ENCODE results near the gene RINL. TPM values are rescaled to one million over a fixed set of nuclear protein-coding genes. Genes with fewer than 3 reads are reported as not detected.
A peak's percentile ranks its signal among the peaks of the same experiment; 100 is the strongest.
"Not testable (repeated sequence)": the region's sequence is repeated elsewhere in the genome, so short reads cannot be mapped to it uniquely, and the experiment has no call there.

The RINL gene
- total RNA-seq, 1 experiment from 2014 or later = 0.79 TPM

GRCh38 chr19:38870612-38871011 is 7.5 kb downstream of the RINL start:
- no peaks in the 10 kb centered on the region for H3K9me3 ChIP-seq (replicated peaks)
- H3K27ac ChIP-seq = no peak overlapping the region
- DNase-seq = no peak
- H3K4me3 ChIP-seq = no peak overlapping the region
- no peaks in the 10 kb centered on the region for H3K27me3 ChIP-seq
- H3K36me3 ChIP-seq = no peaks in the 10 kb centered on the region
- peaks cover 11% of the 10 kb centered on the region for H3K4me1 ChIP-seq

DNA sequence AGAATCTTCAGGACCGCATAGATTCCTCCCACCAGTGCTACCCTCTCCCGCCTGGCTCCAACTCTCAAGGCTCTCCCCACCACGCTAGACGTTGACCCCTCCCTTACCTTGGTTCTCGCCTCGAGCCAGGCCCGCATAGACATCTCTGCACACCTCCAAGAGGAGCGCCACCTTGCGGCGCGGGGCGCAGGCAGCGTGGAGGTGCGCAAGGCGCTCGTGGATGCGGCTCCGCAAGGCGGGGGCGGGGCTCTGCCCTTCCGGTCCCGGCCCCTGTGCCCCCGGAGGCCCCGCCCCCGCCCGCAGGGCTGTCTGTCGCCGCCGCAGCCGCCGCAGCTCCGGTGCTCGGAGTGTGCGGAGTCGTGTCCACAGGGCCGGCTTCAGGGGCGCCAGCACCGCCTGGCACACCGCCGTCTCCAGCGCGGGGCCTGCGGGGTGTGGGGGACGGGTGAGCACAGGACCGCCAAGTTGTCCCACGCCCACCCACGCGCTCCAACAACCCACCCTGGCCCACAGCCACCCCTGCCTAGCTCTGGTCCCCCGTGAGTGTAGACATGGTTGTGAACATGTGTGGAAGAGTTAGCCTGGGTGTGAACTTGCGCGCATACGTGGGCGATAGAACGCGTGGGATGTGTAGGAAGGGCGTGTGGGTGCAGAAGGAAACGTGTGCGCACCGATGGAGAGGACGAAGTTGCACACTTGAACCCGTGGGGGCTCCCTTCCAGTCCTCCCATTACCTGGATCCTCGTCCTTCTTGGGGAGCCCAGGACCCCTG is 8.1 kb downstream of the RINL start:
- DNase-seq = no peak

GRCh38 chr19:38869160-38869835 is 8.8 kb downstream of the RINL start:
- Histone ChIP-seq H3K4me3 (no peak overlapping the region), H3K27ac (no peak overlapping the region), H3K36me3 (no peaks in the 10 kb centered on the region), H3K4me1 (peaks cover 14% of the 10 kb centered on the region), H3K27me3 (no peaks in the 10 kb centered on the region), H3K9me3 (replicated peaks) (no peaks in the 10 kb centered on the region)
- DNase-seq = no peak

More for the DNA sequence above, 8.1 kb downstream of the RINL start:
- Histone ChIP-seq H3K4me3 (no peak overlapping the region), H3K27me3 (no peaks in the 10 kb centered on the region), H3K4me1 (peaks cover 7% of the 10 kb centered on the region), H3K9me3 (replicated peaks) (no peaks in the 10 kb centered on the region), H3K36me3 (no peaks in the 10 kb centered on the region), H3K27ac (no peak overlapping the region)

GRCh38 chr19:38868551-38868950 is 9.5 kb downstream of the RINL start:
- no peaks in the 10 kb centered on the region for H3K9me3 ChIP-seq (replicated peaks)
- DNase-seq = no peak
- H3K4me1 ChIP-seq = peaks cover 14% of the 10 kb centered on the region
- no peaks in the 10 kb centered on the region for H3K27me3 ChIP-seq
- no peaks in the 10 kb centered on the region for H3K36me3 ChIP-seq
- no peak overlapping the region for H3K27ac ChIP-seq
- no peak overlapping the region for H3K4me3 ChIP-seq

GRCh38 chr19:38867171-38867780 is 10.8 kb downstream of the RINL start:
- Histone ChIP-seq H3K9me3 (replicated peaks) (no peaks in the 10 kb centered on the region), H3K36me3 (no peaks in the 10 kb centered on the region), H3K4me3 (no peak overlapping the region), H3K27me3 (no peaks in the 10 kb centered on the region), H3K4me1 (peaks cover 24% of the 10 kb centered on the region), H3K27ac (no peak overlapping the region)
- DNase-seq = peak; percentile 70 to 78

DNA sequence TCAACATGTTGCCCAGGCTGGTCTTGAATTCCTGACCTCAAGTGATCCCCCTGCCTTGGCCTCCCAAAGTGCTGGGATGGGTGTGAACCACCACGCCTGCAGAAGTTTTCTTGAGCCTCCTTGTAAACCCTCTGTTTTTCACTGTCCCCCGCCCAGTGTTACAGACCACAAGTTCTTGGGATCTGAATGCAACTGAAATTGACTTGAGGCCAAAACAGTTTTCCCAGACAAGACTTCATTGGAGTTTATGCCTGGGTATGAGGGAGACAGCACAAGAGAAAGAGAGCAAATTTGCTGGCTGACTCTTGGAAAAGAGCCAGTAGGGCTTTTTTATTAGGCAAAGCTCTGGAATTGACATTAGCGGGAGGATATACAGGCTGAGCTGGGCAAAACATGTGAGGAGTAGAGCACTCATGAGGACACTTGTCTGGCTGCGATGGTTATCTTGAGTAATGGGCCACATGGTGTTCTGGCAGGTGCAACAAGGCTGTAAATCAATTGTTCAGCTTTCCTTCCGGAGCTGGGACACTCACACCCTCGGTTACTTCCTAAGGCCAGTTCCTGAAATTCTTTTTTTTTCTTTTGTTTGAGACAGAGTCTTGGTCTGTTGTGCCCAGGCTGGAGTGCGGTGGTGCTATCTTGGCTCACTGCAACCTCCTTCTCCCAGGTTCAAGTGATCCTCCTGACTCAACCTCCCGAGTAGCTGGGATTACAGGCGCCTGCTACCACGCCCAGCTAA is 15.6 kb downstream of the RINL start:
- DNase-seq = peak; percentile 90 to 96
- H3K27ac ChIP-seq = peak overlapping the region; percentile 46

GRCh38 chr19:38861368-38861767 is 16.7 kb downstream of the RINL start:
- Histone ChIP-seq H3K4me1 (peaks cover 39% of the 10 kb centered on the region), H3K36me3 (no peaks in the 10 kb centered on the region), H3K9me3 (replicated peaks) (no peaks in the 10 kb centered on the region), H3K27ac (no peak overlapping the region), H3K4me3 (no peak overlapping the region), H3K27me3 (no peaks in the 10 kb centered on the region)
- no peak for DNase-seq

More for the DNA sequence above, 15.6 kb downstream of the RINL start:
- H3K4me1 ChIP-seq = peaks cover 42% of the 10 kb centered on the region
- H3K36me3 ChIP-seq = no peaks in the 10 kb centered on the region
- H3K4me3 ChIP-seq = no peak overlapping the region
- H3K9me3 ChIP-seq (replicated peaks) = no peaks in the 10 kb centered on the region
- no peaks in the 10 kb centered on the region for H3K27me3 ChIP-seq

DNA sequence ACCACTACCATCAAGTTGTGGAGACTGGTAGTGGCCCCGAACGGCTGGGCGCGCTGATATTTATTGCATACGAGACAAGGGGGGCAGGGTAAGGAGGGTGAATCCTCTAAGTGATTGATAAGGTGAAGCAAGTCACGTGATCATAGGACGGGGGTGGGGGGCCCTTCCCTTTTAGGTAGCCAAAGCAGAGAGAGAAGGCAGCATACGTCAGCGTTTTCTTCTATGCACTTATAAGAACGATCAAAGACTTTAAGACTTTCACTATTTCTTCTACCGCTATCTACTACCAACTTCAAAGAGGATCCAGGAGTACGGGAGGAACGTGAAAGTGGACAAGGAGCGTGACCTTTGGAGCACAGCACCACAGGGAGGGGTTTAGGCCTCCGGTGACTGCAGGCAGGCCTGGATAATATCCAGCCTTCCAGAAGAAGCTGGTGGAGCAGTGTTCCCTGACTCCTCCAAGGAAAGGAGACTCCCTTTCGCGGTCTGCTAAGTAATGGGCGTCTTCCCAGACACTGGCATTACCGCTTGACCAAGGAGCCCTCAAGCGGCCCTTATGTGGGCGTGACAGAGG is 18.4 kb downstream of the RINL start:
- not testable (repeated sequence) for H3K9me3 ChIP-seq (replicated peaks); H3K27ac ChIP-seq; H3K27me3 ChIP-seq; DNase-seq; H3K4me3 ChIP-seq; H3K36me3 ChIP-seq
- peaks cover 35% of the 10 kb centered on the region for H3K4me1 ChIP-seq

- H3K36me3 ChIP-seq = no peaks in the 10 kb centered on the region
- H3K4me3 ChIP-seq = no peak overlapping the region
- no peak overlapping the region for H3K27ac ChIP-seq
- H3K4me1 ChIP-seq = peaks cover 17% of the 10 kb centered on the region
- no peaks in the 10 kb centered on the region for H3K27me3 ChIP-seq
- DNase-seq = no peak
- no peaks in the 10 kb centered on the region for H3K9me3 ChIP-seq (replicated peaks)
Observed at GRCh38 chr19:38856813-38857212, 21.3 kb downstream of the RINL start.

GRCh38 chr19:38855751-38856150 is 22.3 kb downstream of the RINL start:
- not testable (repeated sequence) for H3K27ac ChIP-seq; H3K4me3 ChIP-seq; DNase-seq; H3K36me3 ChIP-seq; H3K27me3 ChIP-seq; H3K9me3 ChIP-seq (replicated peaks)
- H3K4me1 ChIP-seq = peaks cover 12% of the 10 kb centered on the region

DNA sequence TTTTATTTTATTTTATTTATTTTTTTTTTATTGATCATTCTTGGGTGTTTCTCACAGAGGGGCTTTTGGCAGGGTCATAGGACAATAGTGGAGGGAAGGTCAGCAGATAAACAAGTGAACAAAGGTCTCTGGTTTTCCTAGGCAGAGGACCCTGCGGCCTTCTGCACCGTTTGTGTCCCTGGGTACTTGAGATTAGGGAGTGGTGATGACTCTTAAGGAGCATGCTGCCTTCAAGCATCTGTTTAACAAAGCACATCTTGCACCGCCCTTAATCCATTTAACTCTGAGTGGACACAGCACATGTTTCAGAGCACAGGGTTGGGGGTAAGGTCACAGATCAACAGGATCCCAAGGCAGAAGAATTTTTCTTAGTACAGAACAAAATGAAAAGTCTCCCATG is 23.1 kb downstream of the RINL start:
- H3K27me3 ChIP-seq; H3K9me3 ChIP-seq (replicated peaks): not testable (repeated sequence)

GRCh38 chr19:38853214-38853613 is 24.9 kb downstream of the RINL start:
- Histone ChIP-seq H3K36me3 (peaks cover 7% of the 10 kb centered on the region; the same call in 1 of the 2 replicates), H3K27ac (peak overlapping the region; percentile 86), H3K27me3 (no peaks in the 10 kb centered on the region), H3K4me3 (peak overlapping the region; percentile 81), H3K9me3 (replicated peaks) (no peaks in the 10 kb centered on the region), H3K4me1 (peaks cover 7% of the 10 kb centered on the region)
- DNase-seq = no peak

More for the DNA sequence above, 23.1 kb downstream of the RINL start:
- not testable (repeated sequence) for H3K4me1 ChIP-seq, H3K4me3 ChIP-seq, H3K36me3 ChIP-seq, DNase-seq, H3K27ac ChIP-seq

DNA sequence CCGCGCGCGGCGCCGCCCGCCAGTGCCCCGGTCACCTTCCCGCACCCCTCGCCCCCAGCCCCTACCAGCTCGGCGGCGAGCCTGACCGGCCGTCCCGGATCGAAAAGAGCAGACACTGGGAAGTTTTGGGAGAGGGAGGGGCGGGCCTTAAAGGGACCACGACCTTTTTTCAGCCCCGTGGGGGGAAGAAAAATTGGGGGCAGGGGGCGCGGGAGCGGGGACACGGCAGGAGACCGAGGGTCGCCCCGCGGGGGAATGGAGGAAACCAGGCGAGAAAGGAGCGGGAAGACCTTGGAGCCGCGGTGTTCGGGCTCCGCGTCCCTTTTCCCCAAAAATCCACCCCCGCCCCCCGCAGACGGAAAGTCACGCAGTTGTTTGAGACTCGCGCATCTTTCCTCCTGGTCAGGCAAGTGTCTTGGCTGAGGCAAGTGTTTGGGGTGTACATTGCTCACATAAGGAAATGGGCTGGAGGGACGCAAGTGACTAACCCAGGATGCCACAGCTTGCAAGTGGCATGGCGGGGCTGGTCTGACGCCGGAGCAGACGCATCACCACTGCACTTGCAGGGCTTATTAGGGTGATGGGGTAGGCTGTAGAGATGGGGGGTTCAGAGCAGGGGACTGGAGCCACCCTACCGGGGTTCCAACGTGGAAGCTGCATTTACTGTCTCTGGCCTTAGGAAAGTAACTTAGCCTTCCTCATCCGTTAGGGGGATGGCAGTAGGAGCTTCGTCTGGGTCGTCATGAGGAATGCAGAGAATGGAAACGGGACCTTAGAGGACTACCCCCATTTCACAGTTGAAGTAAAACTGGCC is 25.6 kb downstream of the RINL start:
- Histone ChIP-seq H3K27ac (peak overlapping the region; percentile 86), H3K4me3 (peak overlapping the region; percentile 81), H3K4me1 (peaks cover 10% of the 10 kb centered on the region), H3K27me3 (no peaks in the 10 kb centered on the region), H3K9me3 (replicated peaks) (no peaks in the 10 kb centered on the region), H3K36me3 (peaks cover 15% of the 10 kb centered on the region)
- peak; percentile 73 to 76 for DNase-seq
